Measurements from ENCODE around the gene STXBP5. TPM values are rescaled to one million over a fixed set of nuclear protein-coding genes. Genes with fewer than 3 reads are reported as not detected.

STXBP5 gene
- total and polyA plus RNA-seq, 2 of the 13 experiments (the other 11 are each of a cell fraction or from before 2014, with no cell fraction given) = 8.8 to 19.4 TPM

DNA sequence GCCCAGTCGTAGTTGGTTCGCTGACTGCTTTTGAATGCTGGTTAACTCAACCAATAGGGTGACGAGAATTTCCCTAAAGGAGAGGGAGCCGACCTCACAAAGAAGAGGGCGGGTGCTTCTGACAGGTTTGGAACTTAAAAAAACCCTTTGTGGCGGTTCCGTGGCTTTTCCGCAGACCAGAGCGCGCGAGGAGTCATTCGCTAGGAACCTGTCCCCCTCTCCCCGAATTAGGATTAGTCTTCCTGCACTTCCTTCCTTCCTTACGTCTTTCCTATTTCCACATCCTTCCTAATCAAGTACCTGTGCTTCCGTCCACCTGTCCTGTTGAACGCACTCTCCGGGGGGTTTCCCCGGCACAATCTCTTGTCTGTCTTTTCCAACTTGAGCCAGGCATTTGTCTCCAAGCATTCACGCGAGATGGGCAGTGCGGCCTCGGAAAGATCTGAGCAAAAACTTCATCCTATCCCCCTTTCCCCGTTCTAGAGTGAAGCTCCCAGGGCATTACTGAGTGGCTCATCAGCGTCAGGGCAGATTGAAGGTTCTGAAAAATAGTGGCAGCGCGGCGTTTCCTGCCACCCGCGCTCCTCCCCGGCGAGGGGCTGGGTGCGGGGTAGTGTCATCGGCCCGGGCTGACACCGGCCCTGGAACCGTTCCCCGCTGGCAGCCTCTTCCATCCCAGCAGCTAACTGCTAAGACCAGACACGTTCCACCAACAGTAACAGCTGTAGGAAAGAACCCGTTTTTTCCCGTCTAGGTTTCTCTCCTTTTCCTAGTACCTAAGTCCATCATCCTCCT lies 1.5 kb upstream of the STXBP5 start:
- H4K20me1 ChIP-seq (ENCODE audit: insufficient read depth, low read length) = no peaks in the 10 kb centered on the region; the same call in 1 of the 2 replicates
- H3K4me1 ChIP-seq (ENCODE audit: insufficient read depth, low read length) = peaks cover 30% of the 10 kb centered on the region
- peak overlapping the region; percentile 84 for H2AFZ ChIP-seq (ENCODE audit: low read length)
- peak; percentile 97 for DNase-seq (ENCODE audit: low spot score)
- peaks cover 26% of the 10 kb centered on the region for H3K79me2 ChIP-seq (ENCODE audit: insufficient read depth, low read length)
- H3K4me3 ChIP-seq (replicated peaks in 1 of 3; ENCODE audit: insufficient read depth in 1 of 3, low read depth in 2 of 3, low read length in 3 of 3) = peak overlapping the region; percentile 83 to 92 (median 91)
- H3K9ac ChIP-seq (ENCODE audit: insufficient read depth, low read depth, low read length) = peak overlapping the region; percentile 77
- intact Hi-C loops (cut with micrococcal nuclease; ENCODE audit: unreplicated experiment) = loop anchor here (1.0 to 5.0 kb wide), 5 partner anchors 10 to 345 kb away; no protein-coding TSS in a partner anchor
- peak; percentile 72 for FAIRE-seq
- peak; percentile 92 for ATAC-seq
- TSS peak; percentile 69 for BruUV-seq (replicated peaks)
- WGBS (ENCODE audit: low lambda C conversion rate) = 1% methylated on average over 36 of the region's 40 CpGs
- ChIA-PET POLR2A (interaction anchor here (0.8 to 2.4 kb wide), 8 partner anchors 9 to 223 kb away, joined by 3 to 7 read pairs (median 5); no protein-coding TSS in a partner anchor), CTCF (ENCODE audit: low intra/inter-chr PET ratio, low total read pairs) (no interaction called here)
- no peaks in the 10 kb centered on the region for H3K9me3 ChIP-seq (ENCODE audit: low read length)
- no peaks in the 10 kb centered on the region for H3K36me3 ChIP-seq (replicated peaks in 1 of 2; ENCODE audit: control insufficient read depth in 1 of 2, insufficient read depth in 2 of 2, low read length in 2 of 2)
- H3K27me3 ChIP-seq (ENCODE audit: control insufficient read depth in 1 of 2, insufficient read depth in 2 of 2, low read length in 2 of 2) = no peaks in the 10 kb centered on the region; a peak in 2 of 5 replicates
- peak overlapping the region; percentile 53 for H3K27ac ChIP-seq (ENCODE audit: extremely low read length, insufficient read depth, low read length)
- peak overlapping the region; percentile 93 for H3K4me2 ChIP-seq (ENCODE audit: low read depth, low read length)
- in situ Hi-C loops (cut with HindIII; ENCODE audit: extremely low pct_ligation_motif_present, low pct_unique_long_range_greater_than_20kb) = loop anchor here (10.0 kb wide), 2 partner anchors 218 to 298 kb away; no protein-coding TSS in a partner anchor
- TF ChIP-seq MAF1 (CRISPR knock-in tag; IDR thresholded peaks at IDR 0.05; ENCODE audit: borderline replicate concordance) = no peak
- TF ChIP-seq, protein P1, sequence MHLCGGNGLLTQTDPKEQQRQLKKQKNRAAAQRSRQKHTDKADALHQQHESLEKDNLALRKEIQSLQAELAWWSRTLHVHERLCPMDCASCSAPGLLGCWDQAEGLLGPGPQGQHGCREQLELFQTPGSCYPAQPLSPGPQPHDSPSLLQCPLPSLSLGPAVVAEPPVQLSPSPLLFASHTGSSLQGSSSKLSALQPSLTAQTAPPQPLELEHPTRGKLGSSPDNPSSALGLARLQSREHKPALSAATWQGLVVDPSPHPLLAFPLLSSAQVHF (CRISPR knock-in tag; IDR thresholded peaks at IDR 0.05) = no peak
- TF ChIP-seq, protein P2, sequence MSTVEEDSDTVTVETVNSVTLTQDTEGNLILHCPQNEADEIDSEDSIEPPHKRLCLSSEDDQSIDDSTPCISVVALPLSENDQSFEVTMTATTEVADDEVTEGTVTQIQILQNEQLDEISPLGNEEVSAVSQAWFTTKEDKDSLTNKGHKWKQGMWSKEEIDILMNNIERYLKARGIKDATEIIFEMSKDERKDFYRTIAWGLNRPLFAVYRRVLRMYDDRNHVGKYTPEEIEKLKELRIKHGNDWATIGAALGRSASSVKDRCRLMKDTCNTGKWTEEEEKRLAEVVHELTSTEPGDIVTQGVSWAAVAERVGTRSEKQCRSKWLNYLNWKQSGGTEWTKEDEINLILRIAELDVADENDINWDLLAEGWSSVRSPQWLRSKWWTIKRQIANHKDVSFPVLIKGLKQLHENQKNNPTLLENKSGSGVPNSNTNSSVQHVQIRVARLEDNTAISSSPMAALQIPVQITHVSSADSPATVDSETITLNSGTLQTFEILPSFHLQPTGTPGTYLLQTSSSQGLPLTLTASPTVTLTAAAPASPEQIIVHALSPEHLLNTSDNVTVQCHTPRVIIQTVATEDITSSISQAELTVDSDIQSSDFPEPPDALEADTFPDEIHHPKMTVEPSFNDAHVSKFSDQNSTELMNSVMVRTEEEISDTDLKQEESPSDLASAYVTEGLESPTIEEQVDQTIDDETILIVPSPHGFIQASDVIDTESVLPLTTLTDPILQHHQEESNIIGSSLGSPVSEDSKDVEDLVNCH (CRISPR knock-in tag; IDR thresholded peaks at IDR 0.05) = no peak
- TF ChIP-seq FOSL1 (CRISPR knock-in tag; IDR thresholded peaks at IDR 0.05; ENCODE audit: borderline replicate concordance) = no peak
- TF ChIP-seq HOXA3 (CRISPR knock-in tag; IDR thresholded peaks at IDR 0.05) = no peak
- peak; percentile 82 for TF ChIP-seq POLR2AphosphoS5 (IDR thresholded peaks at IDR 0.05; ENCODE audit: low read depth, low read length)
- TF ChIP-seq, protein P3, sequence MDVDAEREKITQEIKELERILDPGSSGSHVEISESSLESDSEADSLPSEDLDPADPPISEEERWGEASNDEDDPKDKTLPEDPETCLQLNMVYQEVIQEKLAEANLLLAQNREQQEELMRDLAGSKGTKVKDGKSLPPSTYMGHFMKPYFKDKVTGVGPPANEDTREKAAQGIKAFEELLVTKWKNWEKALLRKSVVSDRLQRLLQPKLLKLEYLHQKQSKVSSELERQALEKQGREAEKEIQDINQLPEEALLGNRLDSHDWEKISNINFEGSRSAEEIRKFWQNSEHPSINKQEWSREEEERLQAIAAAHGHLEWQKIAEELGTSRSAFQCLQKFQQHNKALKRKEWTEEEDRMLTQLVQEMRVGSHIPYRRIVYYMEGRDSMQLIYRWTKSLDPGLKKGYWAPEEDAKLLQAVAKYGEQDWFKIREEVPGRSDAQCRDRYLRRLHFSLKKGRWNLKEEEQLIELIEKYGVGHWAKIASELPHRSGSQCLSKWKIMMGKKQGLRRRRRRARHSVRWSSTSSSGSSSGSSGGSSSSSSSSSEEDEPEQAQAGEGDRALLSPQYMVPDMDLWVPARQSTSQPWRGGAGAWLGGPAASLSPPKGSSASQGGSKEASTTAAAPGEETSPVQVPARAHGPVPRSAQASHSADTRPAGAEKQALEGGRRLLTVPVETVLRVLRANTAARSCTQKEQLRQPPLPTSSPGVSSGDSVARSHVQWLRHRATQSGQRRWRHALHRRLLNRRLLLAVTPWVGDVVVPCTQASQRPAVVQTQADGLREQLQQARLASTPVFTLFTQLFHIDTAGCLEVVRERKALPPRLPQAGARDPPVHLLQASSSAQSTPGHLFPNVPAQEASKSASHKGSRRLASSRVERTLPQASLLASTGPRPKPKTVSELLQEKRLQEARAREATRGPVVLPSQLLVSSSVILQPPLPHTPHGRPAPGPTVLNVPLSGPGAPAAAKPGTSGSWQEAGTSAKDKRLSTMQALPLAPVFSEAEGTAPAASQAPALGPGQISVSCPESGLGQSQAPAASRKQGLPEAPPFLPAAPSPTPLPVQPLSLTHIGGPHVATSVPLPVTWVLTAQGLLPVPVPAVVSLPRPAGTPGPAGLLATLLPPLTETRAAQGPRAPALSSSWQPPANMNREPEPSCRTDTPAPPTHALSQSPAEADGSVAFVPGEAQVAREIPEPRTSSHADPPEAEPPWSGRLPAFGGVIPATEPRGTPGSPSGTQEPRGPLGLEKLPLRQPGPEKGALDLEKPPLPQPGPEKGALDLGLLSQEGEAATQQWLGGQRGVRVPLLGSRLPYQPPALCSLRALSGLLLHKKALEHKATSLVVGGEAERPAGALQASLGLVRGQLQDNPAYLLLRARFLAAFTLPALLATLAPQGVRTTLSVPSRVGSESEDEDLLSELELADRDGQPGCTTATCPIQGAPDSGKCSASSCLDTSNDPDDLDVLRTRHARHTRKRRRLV (CRISPR knock-in tag; IDR thresholded peaks at IDR 0.05) = peak; percentile 71
- peak; percentile 80; the same call in 1 of the 2 replicates for TF ChIP-seq ZNF891 (CRISPR knock-in tag; IDR thresholded peaks at IDR 0.05)
- TF ChIP-seq ZNF761 (CRISPR knock-in tag; conservative IDR thresholded peaks at IDR 0.05) = peak; percentile 21
- TF ChIP-seq, protein P4, sequence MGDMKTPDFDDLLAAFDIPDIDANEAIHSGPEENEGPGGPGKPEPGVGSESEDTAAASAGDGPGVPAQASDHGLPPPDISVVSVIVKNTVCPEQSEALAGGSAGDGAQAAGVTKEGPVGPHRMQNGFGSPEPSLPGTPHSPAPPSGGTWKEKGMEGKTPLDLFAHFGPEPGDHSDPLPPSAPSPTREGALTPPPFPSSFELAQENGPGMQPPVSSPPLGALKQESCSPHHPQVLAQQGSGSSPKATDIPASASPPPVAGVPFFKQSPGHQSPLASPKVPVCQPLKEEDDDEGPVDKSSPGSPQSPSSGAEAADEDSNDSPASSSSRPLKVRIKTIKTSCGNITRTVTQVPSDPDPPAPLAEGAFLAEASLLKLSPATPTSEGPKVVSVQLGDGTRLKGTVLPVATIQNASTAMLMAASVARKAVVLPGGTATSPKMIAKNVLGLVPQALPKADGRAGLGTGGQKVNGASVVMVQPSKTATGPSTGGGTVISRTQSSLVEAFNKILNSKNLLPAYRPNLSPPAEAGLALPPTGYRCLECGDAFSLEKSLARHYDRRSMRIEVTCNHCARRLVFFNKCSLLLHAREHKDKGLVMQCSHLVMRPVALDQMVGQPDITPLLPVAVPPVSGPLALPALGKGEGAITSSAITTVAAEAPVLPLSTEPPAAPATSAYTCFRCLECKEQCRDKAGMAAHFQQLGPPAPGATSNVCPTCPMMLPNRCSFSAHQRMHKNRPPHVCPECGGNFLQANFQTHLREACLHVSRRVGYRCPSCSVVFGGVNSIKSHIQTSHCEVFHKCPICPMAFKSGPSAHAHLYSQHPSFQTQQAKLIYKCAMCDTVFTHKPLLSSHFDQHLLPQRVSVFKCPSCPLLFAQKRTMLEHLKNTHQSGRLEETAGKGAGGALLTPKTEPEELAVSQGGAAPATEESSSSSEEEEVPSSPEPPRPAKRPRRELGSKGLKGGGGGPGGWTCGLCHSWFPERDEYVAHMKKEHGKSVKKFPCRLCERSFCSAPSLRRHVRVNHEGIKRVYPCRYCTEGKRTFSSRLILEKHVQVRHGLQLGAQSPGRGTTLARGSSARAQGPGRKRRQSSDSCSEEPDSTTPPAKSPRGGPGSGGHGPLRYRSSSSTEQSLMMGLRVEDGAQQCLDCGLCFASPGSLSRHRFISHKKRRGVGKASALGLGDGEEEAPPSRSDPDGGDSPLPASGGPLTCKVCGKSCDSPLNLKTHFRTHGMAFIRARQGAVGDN (CRISPR knock-in tag; IDR thresholded peaks at IDR 0.05) = peak; percentile 70
